PC-3 (cell line): ENCODE data around the gene TMEM132D. TPM values are rescaled to one million over a fixed set of nuclear protein-coding genes. Genes with fewer than 3 reads are reported as not detected.

ENCODE experiments used
- ATAC-seq: fragments of 200-7000 bp; cut with Tn5 transposase; 2 replicates; pipeline ENCODE4 v1.9.1; 2020; ENCODE audit warnings: mild to moderate bottlenecking, moderate library complexity
- BruUV-seq: library from RNA; stranded (reverse); fragments of 400-500 nt; replicated peaks from 2 replicates; lab custom pipeline; 2021; lab: Mats Ljungman, UMichigan
- CTCF ChIA-PET: fragments of 300-600 bp; sonication (Branson Sonifier 250); formaldehyde crosslinking; loops from one replicate; lab custom pipeline; 2022; ENCODE audit warnings: antibody characterized with exemption; lab: Charles Lee
- POLR2A ChIA-PET: fragments of 300-600 bp; sonication (Branson Sonifier 250); formaldehyde crosslinking; loops from one replicate; lab custom pipeline; 2022; ENCODE audit warnings: antibody characterized with exemption; ENCODE audit not compliant: unreplicated experiment; lab: Charles Lee
- DNase-seq: peaks from one replicate; pipeline ENCODE4 v3.0.0-alpha.2; 2015
- H2AFZ ChIP-seq: fragments of 300-600 bp; sonication (generic); 2 replicates; pipeline ENCODE4 v1.6.0; 2016; ENCODE audit warnings: antibody characterized with exemption, low read length
- H3F3A ChIP-seq: fragments of 300-600 bp; sonication (generic); one replicate; pipeline ENCODE4 v1.6.0; 2017; ENCODE audit warnings: antibody characterized with exemption, low read length, control low read depth, mild to moderate bottlenecking; ENCODE audit not compliant: unreplicated experiment
- H3K27ac ChIP-seq: fragments of 300-600 bp; sonication (generic); 2 replicates; pipeline ENCODE4 v1.5.1; 2016; ENCODE audit warnings: mild to moderate bottlenecking, low read length
- H3K27me3 ChIP-seq: fragments of 300-600 bp; sonication (generic); 2 replicates; pipeline ENCODE4 v1.6.1; 2016; ENCODE audit warnings: low read length, mixed read lengths
- H3K36me3 ChIP-seq: fragments of 300-600 bp; sonication (generic); 2 replicates; pipeline ENCODE4 v1.6.1; 2016; ENCODE audit warnings: low read depth, mixed run types, low read length, mixed read lengths
- H3K4me1 ChIP-seq: fragments of 300-600 bp; sonication (generic); 2 replicates; pipeline ENCODE4 v1.5.1; 2016; ENCODE audit warnings: low read length; ENCODE audit not compliant: insufficient read depth
- H3K4me2 ChIP-seq: fragments of 300-600 bp; sonication (generic); 2 replicates; pipeline ENCODE4 v1.6.0; 2016; ENCODE audit warnings: low read length
- H3K4me3 ChIP-seq: fragments of 300-600 bp; sonication (generic); 2 replicates; pipeline ENCODE4 v1.5.1; 2016; ENCODE audit warnings: mild to moderate bottlenecking, low read length, mixed read lengths
- H3K79me2 ChIP-seq: fragments of 300-600 bp; sonication (generic); 2 replicates; pipeline ENCODE4 v1.6.1; 2017; ENCODE audit warnings: low read length, mixed read lengths
- H3K9ac ChIP-seq: fragments of 300-600 bp; sonication (generic); 2 replicates; pipeline ENCODE4 v1.6.0; 2016; ENCODE audit warnings: mild to moderate bottlenecking, low read length
- H3K9me2 ChIP-seq: fragments of 300-600 bp; sonication (generic); replicated peaks from 2 replicates; pipeline ENCODE4 v1.6.1; 2016; ENCODE audit warnings: mixed run types, low read length, mixed read lengths
- H3K9me3 ChIP-seq: fragments of 300-600 bp; sonication (generic); 2 replicates; pipeline ENCODE4 v1.6.1; 2016; ENCODE audit warnings: low read length, mixed read lengths
- H4K20me1 ChIP-seq: fragments of 300-600 bp; sonication (generic); 2 replicates; pipeline ENCODE4 v1.6.1; 2016; ENCODE audit warnings: low read length, mixed read lengths
- CTCF ChIP-seq: fragments of 300-600 bp; sonication (generic); conservative IDR thresholded peaks from 2 replicates; pipeline ENCODE4 v1.5.1; 2017; ENCODE audit warnings: antibody characterized with exemption, low read depth, mild to moderate bottlenecking, low read length
- EZH2 ChIP-seq: fragments of 300-600 bp; sonication (generic); IDR thresholded peaks from one replicate; pipeline ENCODE4 v1.6.1; 2017; ENCODE audit warnings: antibody characterized with exemption, mild to moderate bottlenecking, low read length; ENCODE audit not compliant: unreplicated experiment
- EZH2phosphoT487 ChIP-seq: fragments of 300-600 bp; sonication (generic); IDR thresholded peaks from 2 replicates; pipeline ENCODE4 v1.6.1; 2018; ENCODE audit warnings: mild to moderate bottlenecking, antibody characterized with exemption, low read length, borderline replicate concordance
- intact Hi-C: fragments of 100-400 bp; cut with micrococcal nuclease; formaldehyde crosslinking; loops from 2 replicates; pipeline ENCODE4 v1.9.0; 2023
- total RNA-seq: library from RNA; depleted of rRNA; stranded (reverse); fragments of >200 nt; gene quantifications from 2 replicates; pipeline ENCODE4 v1.2.3, GENCODE V29; 2014

Gene TMEM132D
- total RNA-seq, 1 experiment from 2014 or later = not detected

DNA sequence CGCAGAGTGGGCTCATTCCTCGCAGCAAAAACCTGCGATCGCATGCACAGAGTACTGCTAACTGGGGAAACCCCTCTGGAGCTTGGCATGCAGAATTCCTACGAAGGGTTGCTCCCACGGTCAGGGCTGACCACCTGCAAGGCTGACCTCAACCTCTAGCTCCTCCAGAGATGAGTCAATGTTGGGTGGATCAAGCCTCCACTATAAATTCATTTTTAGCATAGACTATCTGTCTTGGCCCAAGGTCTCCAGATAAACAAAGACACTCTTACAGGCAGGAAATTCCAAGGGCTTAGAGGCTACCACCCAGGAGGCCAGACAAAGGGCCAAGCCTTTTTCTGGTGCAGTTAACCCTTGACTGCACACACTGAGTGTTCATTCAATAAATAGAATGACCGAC is 296.5 kb downstream of the TMEM132D start:
- Histone ChIP-seq H4K20me1 (no peaks in the 10 kb centered on the region), H3K9me2 (no peaks in the 10 kb centered on the region), H3K4me1 (no peaks in the 10 kb centered on the region), H3K9ac (no peak overlapping the region), H3K79me2 (no peaks in the 10 kb centered on the region), H3K4me3 (no peak overlapping the region), H3K27ac (no peak overlapping the region), H3K27me3 (peaks cover 13% of the 10 kb centered on the region; the same call in 1 of the 2 replicates), H3F3A (no peaks in the 10 kb centered on the region), H3K36me3 (no peaks in the 10 kb centered on the region), H2AFZ (no peak overlapping the region), H3K4me2 (no peak overlapping the region), H3K9me3 (no peaks in the 10 kb centered on the region)
- ChIA-PET CTCF (no interaction called here), POLR2A (no interaction called here)
- no peak for TF ChIP-seq EZH2phosphoT487
- no peak for TF ChIP-seq CTCF
- TF ChIP-seq EZH2 = no peak
- intact Hi-C loops = no loop called here
- no peak for ATAC-seq
- DNase-seq = no peak
- no TSS peak for BruUV-seq

DNA sequence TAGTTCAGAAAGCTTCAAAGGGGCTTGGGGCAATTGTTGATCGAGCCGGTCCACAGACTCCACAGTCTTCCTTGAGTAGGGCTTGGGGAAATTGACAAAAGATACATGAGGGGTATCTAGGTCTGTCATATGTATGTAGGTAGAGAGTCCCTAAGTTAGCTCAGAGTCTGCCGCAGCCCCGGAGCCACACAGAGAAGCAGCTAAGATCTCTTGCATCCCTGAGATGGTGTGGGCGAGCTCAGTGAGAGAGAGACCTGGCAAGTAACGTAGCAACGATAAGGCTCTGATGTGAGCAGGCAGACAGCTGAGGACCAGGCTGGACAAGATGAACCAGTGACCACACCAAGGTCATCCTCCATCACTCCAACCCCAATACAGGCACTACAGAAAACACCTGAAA is 297.6 kb downstream of the TMEM132D start:
- Histone ChIP-seq H3K79me2 (no peaks in the 10 kb centered on the region), H3K36me3 (no peaks in the 10 kb centered on the region), H3K4me2 (no peak overlapping the region), H3K9me3 (no peaks in the 10 kb centered on the region), H3K4me1 (no peaks in the 10 kb centered on the region), H4K20me1 (no peaks in the 10 kb centered on the region), H3K27ac (no peak overlapping the region), H3K9ac (no peak overlapping the region), H3F3A (no peaks in the 10 kb centered on the region), H3K27me3 (peaks cover 13% of the 10 kb centered on the region; the same call in 1 of the 2 replicates), H2AFZ (no peak overlapping the region), H3K9me2 (no peaks in the 10 kb centered on the region), H3K4me3 (no peak overlapping the region)
- TF ChIP-seq EZH2 (no peak), EZH2phosphoT487 (no peak), CTCF (no peak)
- no TSS peak for BruUV-seq
- intact Hi-C loops = no loop called here
- no peak for DNase-seq
- no peak for ATAC-seq
- ChIA-PET CTCF (no interaction called here), POLR2A (no interaction called here)

DNA sequence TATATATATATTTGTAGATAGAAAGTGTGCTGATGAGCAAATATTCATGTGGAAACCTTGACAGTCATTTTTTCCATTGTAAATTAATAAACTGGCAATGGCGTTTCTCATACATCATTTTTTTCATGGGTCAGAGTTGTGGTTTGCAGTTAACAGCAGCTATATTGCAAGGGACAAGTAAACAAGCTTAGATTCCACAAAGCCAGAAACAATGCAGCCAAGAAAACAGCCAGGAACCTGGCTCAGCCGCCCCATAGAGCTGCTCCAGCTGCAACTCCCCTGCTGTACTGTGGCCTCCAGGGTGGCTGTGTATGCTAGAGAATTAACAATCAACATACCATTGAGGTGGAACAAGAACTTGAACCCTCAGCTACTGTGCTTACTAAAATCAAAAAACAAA is 298.2 kb downstream of the TMEM132D start:
- TF ChIP-seq EZH2 (no peak), EZH2phosphoT487 (no peak), CTCF (no peak)
- POLR2A ChIA-PET = no interaction called here
- Histone ChIP-seq H3K9ac (no peak overlapping the region), H3K79me2 (no peaks in the 10 kb centered on the region), H3K9me3 (no peaks in the 10 kb centered on the region), H3K4me3 (no peak overlapping the region), H4K20me1 (no peaks in the 10 kb centered on the region), H3K27ac (no peak overlapping the region), H3K4me1 (no peaks in the 10 kb centered on the region), H3K36me3 (no peaks in the 10 kb centered on the region), H3K27me3 (peaks cover 13% of the 10 kb centered on the region; the same call in 1 of the 2 replicates), H2AFZ (no peak overlapping the region), H3K9me2 (no peaks in the 10 kb centered on the region), H3K4me2 (no peak overlapping the region), H3F3A (no peaks in the 10 kb centered on the region)
- DNase-seq (no peak), ATAC-seq (no peak)
- CTCF ChIA-PET = no interaction called here
- intact Hi-C loops = no loop called here
- no TSS peak for BruUV-seq
